Esophagus muscularis mucosa (tissue), 3 donors: ENCODE results near the gene KLHL29.

Experiments used
- POLR2A ChIP-seq: fragments of 450-650 bp; IDR thresholded peaks from one replicate; pipeline ENCODE4 v1.6.1; 2017; ENCODE audit warnings: antibody characterized with exemption, moderate library complexity, mild to moderate bottlenecking, low read depth
- TF ChIP-seq, protein P1 (sequence below), 3 experiments: fragments of 200-600 bp in 2 of 3; fragments of 450-650 bp in 1 of 3; sonication (generic) in 2 of 3; IDR thresholded peaks; one replicate each; pipeline ENCODE4 v1.5.1; 2017 to 2019; ENCODE audit warnings: antibody characterized with exemption in 3 of 3, mild to moderate bottlenecking in 2 of 3, moderate library complexity in 1 of 3

DNA sequence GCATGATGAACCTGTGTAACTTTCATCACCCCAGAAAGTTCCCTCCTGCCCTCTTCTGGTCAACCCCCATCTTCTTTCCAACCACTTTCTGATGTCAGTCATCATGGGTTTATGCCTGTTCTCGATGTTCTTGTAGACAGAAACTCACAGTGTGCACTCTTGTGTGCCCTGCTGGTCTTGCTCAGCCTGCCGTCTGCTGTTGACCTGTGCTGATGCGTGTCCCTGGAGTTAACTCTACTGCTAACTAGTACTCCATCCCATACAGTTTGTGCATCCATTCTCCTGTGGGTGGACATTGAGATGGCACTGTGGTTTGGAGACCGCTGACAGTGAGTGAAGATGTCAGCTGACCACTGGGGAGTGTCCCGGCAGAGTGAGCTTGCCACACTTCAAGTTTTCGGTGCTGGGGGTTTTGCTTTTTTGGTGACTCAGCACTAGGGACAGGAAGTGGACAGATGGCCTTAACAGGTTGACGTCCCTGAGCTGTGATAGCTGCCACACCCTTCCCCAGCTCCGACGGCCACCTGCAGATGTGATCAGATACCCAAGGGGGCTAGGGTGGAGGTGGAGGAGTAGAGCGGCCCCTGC, 14.8 kb downstream of the KLHL29 start:
- TF ChIP-seq, protein P1, sequence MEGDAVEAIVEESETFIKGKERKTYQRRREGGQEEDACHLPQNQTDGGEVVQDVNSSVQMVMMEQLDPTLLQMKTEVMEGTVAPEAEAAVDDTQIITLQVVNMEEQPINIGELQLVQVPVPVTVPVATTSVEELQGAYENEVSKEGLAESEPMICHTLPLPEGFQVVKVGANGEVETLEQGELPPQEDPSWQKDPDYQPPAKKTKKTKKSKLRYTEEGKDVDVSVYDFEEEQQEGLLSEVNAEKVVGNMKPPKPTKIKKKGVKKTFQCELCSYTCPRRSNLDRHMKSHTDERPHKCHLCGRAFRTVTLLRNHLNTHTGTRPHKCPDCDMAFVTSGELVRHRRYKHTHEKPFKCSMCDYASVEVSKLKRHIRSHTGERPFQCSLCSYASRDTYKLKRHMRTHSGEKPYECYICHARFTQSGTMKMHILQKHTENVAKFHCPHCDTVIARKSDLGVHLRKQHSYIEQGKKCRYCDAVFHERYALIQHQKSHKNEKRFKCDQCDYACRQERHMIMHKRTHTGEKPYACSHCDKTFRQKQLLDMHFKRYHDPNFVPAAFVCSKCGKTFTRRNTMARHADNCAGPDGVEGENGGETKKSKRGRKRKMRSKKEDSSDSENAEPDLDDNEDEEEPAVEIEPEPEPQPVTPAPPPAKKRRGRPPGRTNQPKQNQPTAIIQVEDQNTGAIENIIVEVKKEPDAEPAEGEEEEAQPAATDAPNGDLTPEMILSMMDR (IDR thresholded peaks at IDR 0.05) = no peak
- TF ChIP-seq POLR2A = no peak
